ENCODE results near the gene PCMTD2.

The PCMTD2 gene

DNA sequence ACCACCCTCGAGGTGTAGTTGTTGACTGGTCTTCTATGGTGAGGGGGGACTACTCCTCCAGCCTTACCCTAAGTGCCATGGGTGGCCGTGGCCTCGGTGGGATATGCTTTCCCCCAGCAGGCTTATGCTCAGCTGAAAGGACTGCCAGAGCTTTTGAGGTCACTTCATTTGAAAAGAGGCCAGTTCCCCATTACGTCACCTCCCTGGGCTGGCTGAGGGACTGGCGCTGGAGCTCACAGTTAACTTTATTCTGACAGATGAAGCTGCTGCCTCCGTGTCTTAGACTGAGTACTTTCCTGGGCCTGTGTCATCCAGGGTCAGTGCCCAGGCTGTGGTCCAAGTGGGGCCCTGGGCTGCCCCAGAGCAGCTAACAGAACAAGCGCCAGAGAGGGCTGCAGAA is 42.8 kb upstream of the PCMTD2 start:
- no peak for DNase-seq (ENCODE audit: low read depth)
- H3K4me3 ChIP-seq (ENCODE audit: low read depth, low read length), result no peak overlapping the region
- TF ChIP-seq, protein P1, sequence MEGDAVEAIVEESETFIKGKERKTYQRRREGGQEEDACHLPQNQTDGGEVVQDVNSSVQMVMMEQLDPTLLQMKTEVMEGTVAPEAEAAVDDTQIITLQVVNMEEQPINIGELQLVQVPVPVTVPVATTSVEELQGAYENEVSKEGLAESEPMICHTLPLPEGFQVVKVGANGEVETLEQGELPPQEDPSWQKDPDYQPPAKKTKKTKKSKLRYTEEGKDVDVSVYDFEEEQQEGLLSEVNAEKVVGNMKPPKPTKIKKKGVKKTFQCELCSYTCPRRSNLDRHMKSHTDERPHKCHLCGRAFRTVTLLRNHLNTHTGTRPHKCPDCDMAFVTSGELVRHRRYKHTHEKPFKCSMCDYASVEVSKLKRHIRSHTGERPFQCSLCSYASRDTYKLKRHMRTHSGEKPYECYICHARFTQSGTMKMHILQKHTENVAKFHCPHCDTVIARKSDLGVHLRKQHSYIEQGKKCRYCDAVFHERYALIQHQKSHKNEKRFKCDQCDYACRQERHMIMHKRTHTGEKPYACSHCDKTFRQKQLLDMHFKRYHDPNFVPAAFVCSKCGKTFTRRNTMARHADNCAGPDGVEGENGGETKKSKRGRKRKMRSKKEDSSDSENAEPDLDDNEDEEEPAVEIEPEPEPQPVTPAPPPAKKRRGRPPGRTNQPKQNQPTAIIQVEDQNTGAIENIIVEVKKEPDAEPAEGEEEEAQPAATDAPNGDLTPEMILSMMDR (IDR thresholded peaks at IDR 0.05; ENCODE audit: control insufficient read depth, extremely low read depth, insufficient read depth), result no peak

DNA sequence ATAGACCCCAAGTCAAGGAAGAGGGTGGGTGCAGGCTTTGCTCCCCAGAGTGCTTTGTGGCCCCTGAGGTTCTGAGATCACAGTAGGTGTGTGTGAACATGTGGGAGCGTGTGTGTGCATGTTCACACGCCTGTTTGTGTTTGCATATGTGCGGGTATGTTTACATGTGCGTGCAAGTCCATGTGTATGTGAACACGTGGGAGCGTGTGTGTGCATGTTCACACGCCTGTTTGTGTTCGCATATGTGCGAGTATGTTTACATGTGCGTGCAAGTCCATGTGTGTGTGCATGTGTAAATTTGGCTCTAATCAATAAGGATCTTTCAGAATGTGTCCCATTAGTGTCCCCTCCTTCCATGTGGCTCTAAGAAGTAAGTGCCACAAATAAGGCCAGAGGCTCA is 41.4 kb upstream of the PCMTD2 start:
- H3K4me3 ChIP-seq (ENCODE audit: low read depth, low read length), result no peak overlapping the region
- DNase-seq (ENCODE audit: low read depth), result no peak

DNA sequence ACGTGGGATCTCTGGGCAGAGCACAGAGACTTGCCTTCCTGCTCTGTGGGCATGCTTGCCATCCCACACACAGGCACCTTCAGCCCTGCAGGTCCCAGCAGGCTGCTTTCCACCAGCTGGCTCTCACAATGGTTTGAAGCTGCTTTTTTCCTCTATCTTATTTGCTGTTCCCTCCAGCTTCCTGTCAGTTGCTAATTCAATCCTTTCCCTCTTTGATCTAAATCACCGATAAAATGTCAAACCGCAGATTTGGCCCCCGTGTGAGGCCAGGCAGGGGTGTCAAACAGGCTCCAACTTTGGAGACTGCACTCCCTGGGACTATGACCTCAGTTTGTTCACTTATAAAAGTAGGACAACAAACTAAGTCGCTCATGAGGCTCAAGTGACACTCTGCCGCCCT is 40.6 kb upstream of the PCMTD2 start:
- TF ChIP-seq, protein P1 (IDR thresholded peaks at IDR 0.05; ENCODE audit: control insufficient read depth, extremely low read depth, insufficient read depth), result no peak
- peak; percentile 23 for DNase-seq (ENCODE audit: low read depth)
- no peak overlapping the region for H3K4me3 ChIP-seq (ENCODE audit: low read depth, low read length)

More for the DNA sequence above, 41.4 kb upstream of the PCMTD2 start:
- TF ChIP-seq, protein P1 (IDR thresholded peaks at IDR 0.05; ENCODE audit: control insufficient read depth, extremely low read depth, insufficient read depth), result no peak

DNA sequence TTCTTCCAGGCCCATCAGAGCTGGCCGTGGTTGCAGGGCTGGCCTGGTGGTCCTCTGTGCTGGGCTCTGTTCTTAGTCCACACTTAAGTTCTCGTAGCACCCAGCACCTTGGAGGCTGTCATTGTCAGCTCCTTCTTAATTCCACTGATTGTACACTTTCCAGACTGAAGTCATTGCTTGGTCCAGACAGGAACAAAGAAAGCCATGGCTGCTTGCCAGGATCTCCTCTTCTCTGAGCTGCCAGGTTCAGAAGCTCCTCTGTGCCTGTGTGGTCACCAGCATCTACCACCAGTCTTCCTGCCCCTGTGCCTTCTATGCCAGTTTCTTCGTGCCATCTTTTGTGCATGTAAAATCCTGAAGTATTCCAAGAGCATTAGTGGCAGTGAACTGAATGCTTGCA is 39.5 kb upstream of the PCMTD2 start:
- DNase-seq (ENCODE audit: low read depth), result peak; percentile 71
- TF ChIP-seq, protein P1 (IDR thresholded peaks at IDR 0.05; ENCODE audit: control insufficient read depth, extremely low read depth, insufficient read depth), result no peak
- H3K4me3 ChIP-seq (ENCODE audit: low read depth, low read length), result no peak overlapping the region

DNA sequence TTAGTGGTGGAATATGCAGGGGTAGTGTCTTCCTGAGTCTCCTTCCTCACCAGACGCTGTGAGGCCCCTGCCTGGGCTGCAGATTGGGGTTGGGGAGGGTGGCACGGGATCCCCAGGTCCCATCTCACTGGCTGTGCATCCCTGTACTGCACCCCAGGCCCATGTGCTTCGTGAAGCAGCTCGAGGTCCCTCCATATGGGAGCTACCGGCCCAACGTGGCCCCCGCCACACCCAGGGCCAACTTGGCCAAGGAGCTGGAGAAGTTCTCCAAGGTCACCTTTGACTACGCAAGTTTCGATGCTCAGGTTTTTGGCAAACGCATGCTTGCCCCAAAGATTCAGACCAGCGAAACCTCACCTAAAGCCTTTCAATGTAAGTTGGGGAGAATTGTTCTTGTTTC is 38.6 kb upstream of the PCMTD2 start:
- no peak for DNase-seq (ENCODE audit: low read depth)
- TF ChIP-seq, protein P1 (IDR thresholded peaks at IDR 0.05; ENCODE audit: control insufficient read depth, extremely low read depth, insufficient read depth), result no peak
- no peak overlapping the region for H3K4me3 ChIP-seq (ENCODE audit: low read depth, low read length)

DNA sequence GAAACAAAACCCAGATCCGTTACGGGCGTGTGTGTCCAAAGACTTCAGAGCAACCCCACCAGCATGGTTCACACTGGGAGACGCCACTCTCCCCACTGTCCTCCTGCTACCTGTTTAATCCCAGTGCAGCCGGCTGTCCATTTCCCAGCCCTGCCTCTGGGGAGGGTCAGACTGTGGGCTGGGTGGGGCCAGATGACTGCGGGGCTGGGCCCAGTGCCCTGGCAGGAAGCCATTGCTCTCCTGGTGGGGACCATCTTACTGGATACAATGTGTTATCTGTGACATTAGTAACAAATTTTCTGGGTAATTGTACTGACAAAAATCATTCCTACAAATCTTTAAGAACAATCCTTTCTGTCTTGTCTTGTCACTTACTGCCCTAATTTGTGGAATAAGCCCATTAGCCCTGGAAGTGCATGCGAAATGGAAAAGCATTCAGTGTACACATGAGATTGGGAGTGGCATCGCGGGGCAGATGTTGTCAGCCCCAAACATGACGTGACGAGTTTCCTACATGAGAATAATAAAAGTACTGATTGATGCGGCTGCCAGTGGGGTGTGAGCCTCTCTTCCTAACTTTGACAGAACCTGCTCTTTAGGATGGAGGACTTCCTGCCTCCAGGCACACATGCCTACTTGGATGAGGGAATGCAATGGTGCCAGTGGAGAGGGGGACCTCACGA is 37.9 kb upstream of the PCMTD2 start:
- DNase-seq (ENCODE audit: low read depth), result no peak
- TF ChIP-seq, protein P1 (IDR thresholded peaks at IDR 0.05; ENCODE audit: control insufficient read depth, extremely low read depth, insufficient read depth), result no peak
- H3K4me3 ChIP-seq (ENCODE audit: low read depth, low read length), result no peak overlapping the region

DNA sequence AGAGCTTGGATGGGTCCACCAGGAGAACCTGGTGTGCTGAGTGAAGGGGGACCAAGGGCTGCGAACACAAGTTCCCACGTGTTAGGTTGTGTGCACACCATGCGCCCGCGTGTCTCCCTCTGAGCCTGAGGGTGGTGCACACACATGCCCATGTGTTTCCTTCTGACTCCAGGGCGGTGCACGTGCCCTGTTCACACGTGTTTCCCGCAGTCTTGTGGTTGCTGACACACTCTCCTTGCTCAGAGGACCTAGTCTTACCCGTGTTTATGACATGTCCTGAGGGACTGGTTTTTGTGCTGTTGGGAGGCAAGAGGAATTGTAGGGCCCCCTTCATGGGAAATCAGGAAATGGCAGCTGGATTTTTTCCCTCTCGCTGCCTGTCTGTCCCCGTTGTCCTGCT is 36.3 kb upstream of the PCMTD2 start:
- TF ChIP-seq, protein P1 (IDR thresholded peaks at IDR 0.05; ENCODE audit: control insufficient read depth, extremely low read depth, insufficient read depth), result no peak
- no peak overlapping the region for H3K4me3 ChIP-seq (ENCODE audit: low read depth, low read length)
- DNase-seq (ENCODE audit: low read depth), result no peak

Data from LNCaP clone FGC (cell line).